Spleen (tissue), 7 donors: Measurements from ENCODE around the gene EML5.

Experiments
- CTCF ChIP-seq, 11 experiments: fragments of 200-600 bp in 7 of 11; fragments of 450-650 bp in 4 of 11; sonication (generic) in 4 of 11; IDR thresholded peaks in 8 of 11; conservative IDR thresholded peaks in 3 of 11; 1 replicate in 7 of 11; 2 replicates in 4 of 11; pipeline versions ENCODE4 v1.4.0 to v1.8.0; 2016 to 2021; ENCODE audit warnings: antibody characterized with exemption in 11 of 11, inconsistent platforms in 4 of 11, mild to moderate bottlenecking in 1 of 11
- POLR2A ChIP-seq, 3 donors: fragments of 450-650 bp; IDR thresholded peaks; one replicate each; pipeline ENCODE4 v1.5.1; 2017; ENCODE audit warnings: antibody characterized with exemption in 3 of 3, mild to moderate bottlenecking in 1 of 3
- POLR2AphosphoS5 ChIP-seq, 3 donors: sonication (generic); formaldehyde crosslinking; IDR thresholded peaks; one replicate each; pipeline ENCODE4 v1.5.1; 2017; ENCODE audit warnings: antibody characterized with exemption in 3 of 3
- donor health status: DM: no; HTN: no; CAD: no; lungs with moderate emphysema.
- donor health status: DM: no; HTN: no; CAD: no.
- donor health status: DM: no; HTN: no; CAD: no.

- TF ChIP-seq POLR2A (IDR thresholded peaks at IDR 0.05) (no peak), CTCF (IDR thresholded peaks at IDR 0.05 in 8 of 11, conservative IDR thresholded peaks at IDR 0.05 in 3 of 11) (no peak), POLR2AphosphoS5 (IDR thresholded peaks at IDR 0.05) (no peak)
Measured at GRCh38 chr14:88590173-88590572, 202.6 kb downstream of the EML5 start.
